IPS DF 4.7 (cell line): Measurements from ENCODE around the gene MYO3B.
A peak's percentile ranks its signal among the peaks of the same experiment; 100 is the strongest.
"Not testable (repeated sequence)": the region's sequence is repeated elsewhere in the genome, so short reads cannot be mapped to it uniquely, and the experiment has no call there.

Experiments used
- DNase-seq: peaks from one replicate; pipeline ENCODE4 v3.0.0-alpha.2; 2013; ENCODE audit warnings: low spot score; ENCODE audit errors: extremely low read depth

MYO3B gene

GRCh38 chr2:170262343-170262742, 84.4 kb downstream of the MYO3B start:
- no peak for DNase-seq

- no peak for DNase-seq
These were observed 84.9 kb downstream of the MYO3B start for GRCh38 chr2:170262806-170263205.

GRCh38 chr2:170263728-170264521, 86.0 kb downstream of the MYO3B start:
- DNase-seq: not testable (repeated sequence)

GRCh38 chr2:170264522-170264860, 86.5 kb downstream of the MYO3B start:
- DNase-seq: no peak

GRCh38 chr2:170264865-170265264, 86.9 kb downstream of the MYO3B start:
- DNase-seq: no peak

- no peak for DNase-seq
These were observed 87.4 kb downstream of the MYO3B start for GRCh38 chr2:170265321-170265720.

GRCh38 chr2:170266358-170266757, 88.4 kb downstream of the MYO3B start:
- DNase-seq: no peak

GRCh38 chr2:170267071-170267470, 89.1 kb downstream of the MYO3B start:
- no peak for DNase-seq

- no peak for DNase-seq
These were observed 92.4 kb downstream of the MYO3B start for GRCh38 chr2:170270278-170270864.

- DNase-seq: no peak
These were observed 93.4 kb downstream of the MYO3B start for GRCh38 chr2:170271340-170271739.

- no peak for DNase-seq
These were observed 98.1 kb downstream of the MYO3B start for GRCh38 chr2:170276056-170276455.

GRCh38 chr2:170276925-170277629, 99.1 kb downstream of the MYO3B start:
- DNase-seq: no peak

GRCh38 chr2:170277951-170278350, 100.0 kb downstream of the MYO3B start:
- DNase-seq: no peak

GRCh38 chr2:170279615-170280014, 101.7 kb downstream of the MYO3B start:
- not testable (repeated sequence) for DNase-seq

- DNase-seq: peak; percentile 16
These were observed 104.9 kb downstream of the MYO3B start for GRCh38 chr2:170282851-170283250.

GRCh38 chr2:170284205-170284604, 106.3 kb downstream of the MYO3B start:
- no peak for DNase-seq

GRCh38 chr2:170288859-170289258, 110.9 kb downstream of the MYO3B start:
- no peak for DNase-seq

- DNase-seq: no peak
These were observed 113.5 kb downstream of the MYO3B start for GRCh38 chr2:170291474-170291873.

- no peak for DNase-seq
These were observed 114.5 kb downstream of the MYO3B start for GRCh38 chr2:170292415-170292814.

- no peak for DNase-seq
These were observed 119.5 kb downstream of the MYO3B start for GRCh38 chr2:170297496-170297895.

GRCh38 chr2:170298115-170298514, 120.2 kb downstream of the MYO3B start:
- DNase-seq: no peak

GRCh38 chr2:170298861-170299429, 121.0 kb downstream of the MYO3B start:
- no peak for DNase-seq
